GM18502 (cell line): ENCODE measurements around the gene PTPRG.

Experiments
- ATAC-seq: cut with Tn5 transposase; IDR thresholded peaks from one replicate; pipeline ENCODE4 v1.9.1; 2021; ENCODE audit warnings: mild to moderate bottlenecking; ENCODE audit not compliant: unreplicated experiment, poor library complexity

The PTPRG gene

DNA sequence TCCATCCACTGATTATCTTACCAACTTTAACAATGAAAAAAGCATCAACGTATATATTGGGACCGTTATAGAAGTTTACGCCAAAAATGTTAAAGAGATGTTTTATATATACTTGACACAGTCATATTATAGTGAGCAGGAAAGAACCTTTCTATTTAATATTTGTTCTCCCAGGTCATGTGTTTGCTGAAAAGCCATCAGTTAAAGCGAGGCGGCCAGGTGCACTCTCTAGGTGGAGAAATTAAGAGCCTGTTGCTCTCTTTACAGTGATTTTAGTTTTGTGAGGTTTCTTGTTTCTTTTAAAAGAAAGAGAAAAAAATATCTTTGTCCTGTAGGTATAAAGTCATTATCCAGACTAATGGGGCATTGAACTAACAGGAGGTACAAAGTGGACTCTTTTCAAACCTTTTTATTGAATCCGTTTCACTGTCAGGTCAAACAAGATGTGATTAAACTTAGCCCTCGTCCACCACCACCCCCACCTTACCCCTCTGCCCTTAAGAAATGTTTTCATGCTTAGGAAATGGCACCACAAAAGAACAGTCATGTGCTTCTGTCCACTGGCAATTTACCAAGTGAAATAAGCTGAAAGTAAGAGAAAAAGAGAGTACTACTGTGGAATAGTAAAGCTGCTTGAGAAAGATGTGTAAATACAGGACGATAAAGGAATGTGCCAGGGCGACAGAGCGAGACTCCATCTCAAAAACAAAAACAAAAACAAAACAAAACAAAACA lies 279.9 kb downstream of the PTPRG start:
- ATAC-seq: no peak

DNA sequence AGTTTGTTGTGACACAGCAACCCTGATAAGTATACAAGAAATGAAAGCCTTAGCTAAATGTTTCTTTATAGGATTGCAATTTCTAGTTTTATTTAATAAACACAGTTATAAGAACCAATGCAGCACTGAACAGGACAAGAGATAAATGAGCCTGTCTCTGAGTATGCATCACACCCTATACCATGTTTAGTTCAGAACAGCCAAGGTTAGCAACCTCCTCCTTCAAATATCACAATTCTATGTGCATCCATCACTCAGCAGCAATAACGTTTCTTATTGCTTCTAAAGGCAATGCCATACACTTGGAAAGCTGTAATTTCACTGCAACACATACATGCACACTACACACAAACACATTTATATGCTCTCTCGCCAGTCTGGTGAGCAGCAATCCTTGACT lies 280.6 kb downstream of the PTPRG start:
- ATAC-seq: no peak

DNA sequence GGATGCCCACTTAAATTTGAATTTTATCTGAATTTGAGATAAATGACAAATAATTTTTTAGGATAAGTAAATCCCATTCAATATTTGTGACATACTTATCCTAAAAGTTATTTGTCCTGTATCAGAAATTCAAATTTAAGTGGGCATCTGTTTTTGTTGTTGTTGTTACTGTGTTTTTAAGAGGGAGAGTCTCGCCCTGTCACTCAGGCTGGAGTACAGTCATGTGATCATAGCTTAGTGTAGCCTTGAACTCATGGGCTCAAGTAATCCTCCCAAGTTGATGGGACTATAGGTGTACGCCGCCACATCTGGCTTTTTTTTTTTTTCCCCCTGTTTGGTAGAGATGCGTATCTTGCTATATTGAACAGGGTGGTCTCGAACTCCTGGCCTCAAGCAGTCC lies 283.0 kb downstream of the PTPRG start:
- no peak for ATAC-seq

DNA sequence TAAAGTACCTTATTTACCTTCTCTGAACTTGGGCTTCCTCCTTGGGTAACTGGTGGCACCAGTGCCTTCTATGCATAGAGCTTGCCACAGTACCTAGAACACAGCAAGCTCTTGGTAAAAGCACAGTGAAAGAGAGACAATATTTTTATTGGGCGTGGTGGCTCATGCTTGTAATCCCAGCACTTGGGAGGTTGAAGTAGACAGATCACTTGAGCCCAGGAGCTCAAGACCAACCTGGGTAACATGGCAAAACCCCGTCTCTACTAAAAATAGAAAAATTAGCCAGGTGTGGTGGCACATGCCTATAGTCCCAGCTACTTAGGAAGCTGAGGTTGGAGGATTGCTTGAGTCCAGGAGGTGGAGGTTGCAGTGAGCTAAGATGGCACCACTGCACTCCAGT lies 285.1 kb downstream of the PTPRG start:
- ATAC-seq: no peak

GRCh38 chr3:61847784-61848462 lies 286.6 kb downstream of the PTPRG start:
- no peak for ATAC-seq

GRCh38 chr3:61848885-61849284 lies 287.5 kb downstream of the PTPRG start:
- ATAC-seq: no peak

DNA sequence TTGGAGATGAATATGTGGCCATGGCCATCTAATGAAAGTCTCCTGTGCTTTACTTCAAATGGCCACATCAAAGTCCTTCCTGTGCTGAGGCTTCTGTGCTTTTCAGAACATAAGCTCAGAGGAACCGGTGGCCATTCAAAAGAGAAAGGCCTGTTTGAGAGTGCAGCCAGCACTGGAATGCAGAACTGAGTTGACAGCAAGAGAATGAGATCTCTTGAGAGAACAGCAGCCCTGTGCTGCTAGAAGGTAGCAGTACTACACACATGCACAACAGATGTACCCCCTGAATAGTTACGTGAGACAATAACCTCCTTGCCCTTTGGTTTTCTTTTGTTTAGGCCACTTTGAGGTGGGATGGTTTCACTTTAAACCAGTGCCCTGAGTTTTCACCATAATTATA lies 292.5 kb downstream of the PTPRG start:
- no peak for ATAC-seq

- ATAC-seq: no peak
Measured at GRCh38 chr3:61855211-61855610, 293.8 kb downstream of the PTPRG start.

GRCh38 chr3:61857297-61857696 lies 295.9 kb downstream of the PTPRG start:
- ATAC-seq: no peak

- ATAC-seq: no peak
Measured at GRCh38 chr3:61858054-61858453, 296.7 kb downstream of the PTPRG start.

DNA sequence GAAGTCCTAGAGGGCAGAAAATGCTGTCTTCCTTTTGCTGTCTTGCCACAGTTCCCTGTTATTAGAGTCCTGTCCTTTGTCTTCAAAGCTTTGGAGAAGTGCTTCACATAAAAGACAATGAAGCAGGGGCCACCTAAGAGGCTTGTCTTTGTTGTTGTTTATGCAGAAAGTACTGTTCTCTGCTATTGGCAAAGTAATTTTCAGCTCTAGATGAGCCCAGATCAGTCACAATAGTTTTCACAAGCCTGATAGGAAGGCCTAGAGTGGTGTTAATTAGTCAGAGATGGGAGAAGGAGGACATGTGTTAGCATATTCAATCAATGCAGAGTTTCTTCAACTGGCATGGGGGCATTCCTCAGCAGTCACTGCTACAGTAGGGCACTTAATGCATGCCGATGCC lies 300.0 kb downstream of the PTPRG start:
- ATAC-seq: no peak

DNA sequence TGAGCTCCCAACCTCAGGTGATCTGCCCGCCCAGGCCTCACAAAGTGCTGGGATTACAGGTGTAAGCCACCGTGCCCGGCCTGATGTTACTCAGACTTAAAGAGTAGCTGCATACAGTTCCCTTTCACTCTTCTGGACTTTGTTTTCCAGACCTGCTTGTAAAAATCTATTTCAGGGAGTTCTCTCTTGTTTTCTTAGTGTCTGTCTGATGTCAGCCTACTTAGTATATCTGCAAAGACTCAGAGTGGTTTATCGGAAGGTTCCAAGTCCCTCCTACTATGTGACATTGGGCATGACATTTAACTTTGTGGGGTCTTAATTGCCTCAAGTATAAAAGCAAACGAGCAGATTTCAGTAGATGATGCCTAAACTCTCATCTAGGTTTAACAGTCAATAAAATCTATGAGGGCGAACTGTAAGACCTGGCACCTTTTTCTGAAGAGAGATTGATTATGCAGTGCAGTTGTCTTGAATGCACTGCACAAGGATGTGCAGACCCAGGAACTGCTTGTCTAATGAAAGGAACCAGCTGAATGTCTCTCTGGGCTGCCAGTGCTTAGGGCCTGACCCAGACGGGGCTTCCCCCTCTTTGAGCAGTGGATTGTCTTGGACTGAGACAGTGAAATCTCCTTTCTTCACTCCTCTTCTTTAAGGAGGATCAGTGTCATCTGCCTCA lies 301.4 kb downstream of the PTPRG start:
- no peak for ATAC-seq

DNA sequence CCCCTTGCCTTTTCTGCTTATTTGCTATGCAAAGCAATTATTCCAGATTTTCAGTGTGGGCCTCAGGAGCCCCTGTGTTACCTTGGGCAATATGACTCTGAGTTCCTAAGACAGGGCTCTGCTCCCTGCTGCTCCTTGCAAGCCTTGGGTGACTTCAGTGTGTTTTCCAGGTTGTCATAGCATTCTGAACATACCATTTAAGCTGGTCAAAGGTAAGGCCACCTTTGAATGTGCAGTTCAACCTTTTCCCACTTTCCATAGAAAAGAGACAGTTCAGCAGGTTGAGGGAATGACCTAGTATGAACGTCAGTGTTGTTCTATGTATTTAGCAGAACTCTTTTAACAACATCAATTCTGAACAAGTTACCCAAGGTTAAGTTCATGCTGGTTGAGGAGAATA lies 302.2 kb downstream of the PTPRG start:
- no peak for ATAC-seq

- no peak for ATAC-seq
Measured at GRCh38 chr3:61864886-61865285, 303.5 kb downstream of the PTPRG start.

DNA sequence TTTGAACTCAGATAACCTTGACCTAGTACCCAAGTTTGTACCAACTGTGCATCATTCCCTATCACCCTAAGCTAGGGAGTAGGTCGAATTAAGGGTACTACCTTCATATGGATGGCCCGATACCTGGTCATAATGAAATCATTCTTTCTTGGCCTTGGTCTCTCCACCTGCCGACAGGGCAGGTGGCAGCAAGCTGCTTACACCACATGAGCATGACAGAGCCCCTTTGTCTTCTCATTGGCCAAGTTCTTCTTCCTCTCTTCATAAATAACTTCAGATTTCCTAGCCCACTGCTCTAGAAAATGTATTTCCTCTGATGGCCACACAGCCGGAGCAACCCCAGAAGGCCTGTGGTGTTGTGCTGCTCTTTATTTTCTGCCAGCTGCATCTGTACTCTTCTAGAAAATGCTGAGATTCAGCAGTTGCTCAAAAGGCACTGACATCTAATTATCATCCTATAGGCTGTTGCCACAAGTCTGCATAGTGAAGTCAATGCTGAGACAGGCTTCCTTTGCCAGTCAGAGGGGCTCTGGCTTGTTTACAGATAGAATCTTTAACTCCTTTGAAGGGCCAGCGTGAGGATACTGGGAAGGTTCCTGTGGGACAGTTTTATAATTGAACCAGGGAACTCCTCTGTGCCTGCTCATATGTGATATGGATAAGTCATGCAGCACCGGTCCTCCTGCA lies 304.2 kb downstream of the PTPRG start:
- ATAC-seq: no peak

DNA sequence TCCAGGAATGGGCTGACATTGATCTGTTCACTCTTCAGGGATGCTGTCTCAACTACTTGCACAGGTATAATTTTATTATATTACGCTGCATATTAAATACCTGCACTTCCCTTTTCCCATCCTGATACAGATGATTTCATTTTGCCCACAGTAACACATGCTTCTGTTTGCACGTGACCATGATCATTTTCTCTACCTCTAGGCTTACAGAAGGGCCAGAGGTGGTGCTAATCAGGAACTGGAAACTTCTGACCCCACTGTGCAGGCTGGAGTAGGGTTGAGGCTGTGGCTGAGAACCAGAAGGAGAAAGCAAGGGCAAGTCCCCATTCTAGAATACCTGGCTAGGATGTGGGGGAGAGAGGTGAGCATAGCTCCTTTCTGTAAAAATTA lies 304.8 kb downstream of the PTPRG start:
- ATAC-seq: no peak

- no peak for ATAC-seq
Measured at GRCh38 chr3:61866961-61867461, 305.6 kb downstream of the PTPRG start.

DNA sequence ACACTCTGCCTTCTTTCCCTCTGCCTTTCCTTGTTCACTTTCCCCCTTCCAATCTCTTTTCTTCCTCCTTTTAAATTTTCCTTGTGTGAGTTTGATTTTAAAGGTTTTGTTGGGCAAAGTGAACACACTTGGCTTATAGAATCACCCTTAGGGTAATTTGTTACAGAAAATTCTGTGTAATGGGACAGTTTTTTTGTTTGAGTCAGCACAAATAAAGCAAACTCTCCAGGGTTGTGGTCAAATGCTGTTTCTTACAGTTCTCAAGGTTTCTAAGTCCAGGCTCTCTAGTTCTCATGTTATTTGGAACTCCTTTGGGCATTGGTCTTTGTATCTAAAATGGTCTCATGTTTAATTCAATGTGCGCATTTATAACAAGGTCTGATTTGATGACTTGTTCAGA lies 307.1 kb downstream of the PTPRG start:
- ATAC-seq: no peak

DNA sequence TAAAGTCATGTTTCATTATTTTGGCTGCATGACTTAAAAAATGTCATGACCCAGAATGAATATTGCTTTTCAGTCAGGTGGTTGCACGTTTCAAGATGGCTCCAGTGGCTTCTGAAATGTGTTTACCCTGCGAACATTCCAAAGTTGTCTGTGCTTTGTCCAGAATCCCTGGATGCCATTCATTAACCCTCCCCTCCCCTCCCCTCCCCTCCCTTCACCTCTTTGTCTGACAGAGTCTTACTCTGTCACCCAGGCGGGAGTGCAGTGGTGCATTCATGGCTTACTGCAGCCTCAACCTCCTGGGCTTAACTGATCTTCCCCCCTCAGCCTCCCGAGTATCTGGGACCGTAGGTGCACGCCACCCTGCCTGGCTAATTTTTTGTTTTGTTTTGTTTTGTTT lies 308.0 kb downstream of the PTPRG start:
- no peak for ATAC-seq

DNA sequence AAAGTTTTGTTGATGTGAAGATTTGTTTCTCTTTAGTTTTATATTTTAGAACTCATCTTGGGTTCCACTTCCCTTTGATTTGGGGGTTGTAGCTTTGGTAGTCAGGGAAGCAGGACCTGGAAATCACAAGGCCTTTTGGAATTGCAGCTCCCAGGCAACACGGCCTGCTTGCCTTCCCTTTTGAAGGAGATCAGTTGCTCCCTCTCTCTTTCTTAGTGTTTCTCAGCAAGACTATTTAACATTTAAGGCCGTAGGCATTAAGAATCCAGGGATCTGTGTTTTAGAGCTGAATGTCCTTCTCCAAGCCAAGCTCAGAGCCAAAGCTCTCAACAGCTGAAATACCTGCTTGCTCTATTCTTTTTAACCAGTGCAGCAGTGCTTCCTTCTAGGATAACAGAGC lies 310.3 kb downstream of the PTPRG start:
- no peak for ATAC-seq
